HepG2 (cell line): ENCODE measurements around the gene ACER3. TPM values are rescaled to one million over a fixed set of nuclear protein-coding genes. Genes with fewer than 3 reads are reported as not detected.

Experiments
- CAMTA2 ChIP-seq: sonication (generic); formaldehyde crosslinking; IDR thresholded peaks from 2 replicates; pipeline ENCODE4 v1.4.0; 2020; ENCODE audit warnings: mild to moderate bottlenecking, missing genetic modification reagents, borderline replicate concordance
- DZIP1 ChIP-seq: sonication (generic); formaldehyde crosslinking; IDR thresholded peaks from 2 replicates; pipeline ENCODE4 v1.5.0; 2020; ENCODE audit warnings: mild to moderate bottlenecking, missing genetic modification reagents
- EZH2 ChIP-seq: conservative IDR thresholded peaks from 2 replicates; pipeline ENCODE4 v1.6.1; 2012; ENCODE audit warnings: mild to moderate bottlenecking, low read depth, low read length, moderate library complexity
- FOXA3 ChIP-seq: IDR thresholded peaks from 2 replicates; pipeline ENCODE4 v1.6.1; 2016; ENCODE audit warnings: missing genetic modification reagents, missing compliant biosample characterization
- HDAC1 ChIP-seq: sonication (generic); formaldehyde crosslinking; IDR thresholded peaks from 2 replicates; pipeline ENCODE4 v1.5.1; 2020; ENCODE audit warnings: mild to moderate bottlenecking, missing genetic modification reagents
- HNRNPH1 ChIP-seq: fragments of 200-400 bp; formaldehyde crosslinking; optimal IDR thresholded peaks from 2 replicates; pipeline ENCODE3; 2017; ENCODE audit warnings: mild to moderate bottlenecking, low read depth, low read length
- ISL2 ChIP-seq: sonication (generic); formaldehyde crosslinking; IDR thresholded peaks from 2 replicates; pipeline ENCODE4 v1.5.0; 2020; ENCODE audit warnings: missing genetic modification reagents
- KDM4B ChIP-seq: sonication (generic); formaldehyde crosslinking; IDR thresholded peaks from 2 replicates; pipeline ENCODE4 v1.4.0; 2020; ENCODE audit warnings: missing genetic modification reagents
- NCOA5 ChIP-seq: sonication (generic); formaldehyde crosslinking; IDR thresholded peaks from 2 replicates; pipeline ENCODE4 v1.4.0; 2020; ENCODE audit warnings: missing genetic modification reagents
- PAWR ChIP-seq: sonication (generic); formaldehyde crosslinking; IDR thresholded peaks from 2 replicates; pipeline ENCODE4 v1.4.0; 2020; ENCODE audit warnings: missing genetic modification reagents, mild to moderate bottlenecking, borderline replicate concordance
- PTBP1 ChIP-seq: fragments of 200-400 bp; formaldehyde crosslinking; IDR thresholded peaks from 2 replicates; pipeline ENCODE4 v1.6.1; 2018; ENCODE audit warnings: low read length, low read depth; ENCODE audit not compliant: poor library complexity, severe bottlenecking
- SRY ChIP-seq: sonication (generic); formaldehyde crosslinking; IDR thresholded peaks from 2 replicates; pipeline ENCODE4 v1.8.0; 2022; ENCODE audit warnings: mild to moderate bottlenecking, missing genetic modification reagents
- ZNF296 ChIP-seq: sonication (generic); formaldehyde crosslinking; conservative IDR thresholded peaks from 2 replicates; pipeline ENCODE4 v1.5.0; 2020; ENCODE audit warnings: mild to moderate bottlenecking, missing genetic modification reagents
- ZNF432 ChIP-seq: sonication (generic); formaldehyde crosslinking; IDR thresholded peaks from 2 replicates; pipeline ENCODE4 v1.5.0; 2020; ENCODE audit warnings: missing genetic modification reagents, mild to moderate bottlenecking, borderline replicate concordance
- ZNF546 ChIP-seq: sonication (generic); formaldehyde crosslinking; conservative IDR thresholded peaks from 2 replicates; pipeline ENCODE4 v1.8.1; 2023; ENCODE audit warnings: mild to moderate bottlenecking, missing genetic modification reagents
- ZNF761 ChIP-seq: sonication (generic); formaldehyde crosslinking; conservative IDR thresholded peaks from 2 replicates; pipeline ENCODE4 v1.4.0; 2020; ENCODE audit warnings: mild to moderate bottlenecking, missing genetic modification reagents
- ZNF841 ChIP-seq: sonication (generic); formaldehyde crosslinking; IDR thresholded peaks from 2 replicates; pipeline ENCODE4 v1.8.1; 2023; ENCODE audit warnings: missing genetic modification reagents, borderline replicate concordance
- polyA plus RNA-seq, 8 experiments: library from polyadenylated mRNA; depleted of rRNA in 3 of 8; stranded (reverse) in 7 of 8; unstranded in 1 of 8; fragments of >200 nt; fragmentation: Illumina TruSeq in 4 of 8; extraction: Trizol in 4 of 8; gene quantifications; 2 replicates each; pipeline versions ENCODE4 v1.2.1 to v1.2.3, GENCODE V29; 2011 to 2016; ENCODE audit warnings: low read depth in 4 of 8, missing spikeins in 1 of 8, mixed read lengths in 1 of 8; ENCODE audit not compliant: insufficient read depth in 1 of 8
- total RNA-seq, 5 experiments: library from RNA; depleted of rRNA; stranded (reverse); fragments of >200 nt; fragmentation: Illumina TruSeq; extraction: Trizol; gene quantifications; 2 replicates each; pipeline ENCODE4 v1.2.3, GENCODE V29; 2016; ENCODE audit warnings: low read depth in 1 of 5
- TF ChIP-seq, protein P1 (sequence below): sonication (generic); formaldehyde crosslinking; IDR thresholded peaks from 2 replicates; pipeline ENCODE4 v1.5.1; 2020; ENCODE audit warnings: mild to moderate bottlenecking, missing genetic modification reagents, moderate library complexity
- TF ChIP-seq, protein P2 (sequence below), 2 experiments: sonication (generic) in 1 of 2; formaldehyde crosslinking in 1 of 2; IDR thresholded peaks; 2 replicates each; pipeline versions ENCODE4 v1.6.1 to v1.9.0; 2014 to 2022; ENCODE audit warnings: antibody characterized with exemption in 1 of 2, borderline replicate concordance in 1 of 2, inconsistent platforms in 1 of 2, low read depth in 1 of 2, missing genetic modification reagents in 1 of 2

The ACER3 gene
- total and polyA plus RNA-seq, 2 of the 13 experiments (the other 11 are each of a cell fraction or from before 2014, with no cell fraction given) = 6.0 to 9.8 TPM

DNA sequence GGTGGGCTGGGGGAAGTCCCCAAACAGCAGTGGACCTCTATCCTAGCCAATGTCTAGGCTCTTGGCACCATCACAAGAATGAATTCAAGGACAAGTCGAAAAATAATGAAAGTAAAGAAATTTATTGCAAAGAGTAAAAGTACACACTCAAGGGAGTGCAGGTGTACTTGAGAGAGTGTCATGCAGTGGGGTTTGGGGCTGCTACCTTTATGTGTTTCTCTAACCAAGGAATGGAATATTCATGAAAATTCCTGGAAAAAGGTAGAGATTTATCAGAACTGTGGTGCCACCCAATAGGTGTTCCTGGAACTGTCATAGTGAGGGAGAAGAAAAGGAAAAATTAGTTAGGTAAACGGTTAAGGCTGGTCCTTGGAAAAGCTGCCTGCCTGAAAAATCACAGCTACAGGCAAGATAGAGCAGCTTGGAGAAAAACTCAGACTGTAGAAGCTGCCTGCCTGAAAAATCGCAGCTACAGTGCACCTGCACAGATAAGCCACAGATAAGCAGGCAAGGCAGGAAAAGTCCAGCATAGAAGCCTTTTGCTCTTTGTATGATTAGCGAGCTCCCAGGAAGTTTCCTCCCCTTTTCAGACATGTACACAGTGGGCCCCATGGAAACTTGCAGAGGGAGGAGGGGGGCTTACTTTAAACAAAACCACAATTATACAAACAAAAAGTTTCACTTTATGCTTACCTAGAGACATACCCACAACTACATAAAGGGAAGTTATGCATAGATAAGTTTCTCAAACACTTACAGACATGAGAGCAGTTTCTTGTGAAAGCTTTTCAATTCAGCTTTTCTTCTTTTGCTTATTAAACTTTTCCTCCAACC lies 102.1 kb downstream of the ACER3 start (continued):
- TF ChIP-seq DZIP1 (CRISPR knock-in tag) (no peak), PTBP1 (no peak), SRY (CRISPR knock-in tag) (no peak), NCOA5 (CRISPR knock-in tag) (no peak), HDAC1 (CRISPR knock-in tag) (0 out of 2 replicates have a peak, but pooled peaks have one; percentile 25), CAMTA2 (CRISPR knock-in tag) (no peak), EZH2 (no peak), HNRNPH1 (no peak), ZNF546 (no peak), ZNF296 (CRISPR knock-in tag) (no peak), KDM4B (CRISPR knock-in tag) (no peak), ZNF432 (CRISPR knock-in tag) (no peak), ZNF761 (0 out of 2 replicates have a peak, but pooled peaks have one; percentile 27), ZNF841 (CRISPR knock-in tag) (no peak), ISL2 (CRISPR knock-in tag) (peak; percentile 90), FOXA3 (CRISPR knock-in tag) (peak; percentile 88), PAWR (CRISPR knock-in tag) (no peak)
- TF ChIP-seq, protein P1, sequence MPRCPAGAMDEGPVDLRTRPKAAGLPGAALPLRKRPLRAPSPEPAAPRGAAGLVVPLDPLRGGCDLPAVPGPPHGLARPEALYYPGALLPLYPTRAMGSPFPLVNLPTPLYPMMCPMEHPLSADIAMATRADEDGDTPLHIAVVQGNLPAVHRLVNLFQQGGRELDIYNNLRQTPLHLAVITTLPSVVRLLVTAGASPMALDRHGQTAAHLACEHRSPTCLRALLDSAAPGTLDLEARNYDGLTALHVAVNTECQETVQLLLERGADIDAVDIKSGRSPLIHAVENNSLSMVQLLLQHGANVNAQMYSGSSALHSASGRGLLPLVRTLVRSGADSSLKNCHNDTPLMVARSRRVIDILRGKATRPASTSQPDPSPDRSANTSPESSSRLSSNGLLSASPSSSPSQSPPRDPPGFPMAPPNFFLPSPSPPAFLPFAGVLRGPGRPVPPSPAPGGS = no peak
- TF ChIP-seq, protein P2, sequence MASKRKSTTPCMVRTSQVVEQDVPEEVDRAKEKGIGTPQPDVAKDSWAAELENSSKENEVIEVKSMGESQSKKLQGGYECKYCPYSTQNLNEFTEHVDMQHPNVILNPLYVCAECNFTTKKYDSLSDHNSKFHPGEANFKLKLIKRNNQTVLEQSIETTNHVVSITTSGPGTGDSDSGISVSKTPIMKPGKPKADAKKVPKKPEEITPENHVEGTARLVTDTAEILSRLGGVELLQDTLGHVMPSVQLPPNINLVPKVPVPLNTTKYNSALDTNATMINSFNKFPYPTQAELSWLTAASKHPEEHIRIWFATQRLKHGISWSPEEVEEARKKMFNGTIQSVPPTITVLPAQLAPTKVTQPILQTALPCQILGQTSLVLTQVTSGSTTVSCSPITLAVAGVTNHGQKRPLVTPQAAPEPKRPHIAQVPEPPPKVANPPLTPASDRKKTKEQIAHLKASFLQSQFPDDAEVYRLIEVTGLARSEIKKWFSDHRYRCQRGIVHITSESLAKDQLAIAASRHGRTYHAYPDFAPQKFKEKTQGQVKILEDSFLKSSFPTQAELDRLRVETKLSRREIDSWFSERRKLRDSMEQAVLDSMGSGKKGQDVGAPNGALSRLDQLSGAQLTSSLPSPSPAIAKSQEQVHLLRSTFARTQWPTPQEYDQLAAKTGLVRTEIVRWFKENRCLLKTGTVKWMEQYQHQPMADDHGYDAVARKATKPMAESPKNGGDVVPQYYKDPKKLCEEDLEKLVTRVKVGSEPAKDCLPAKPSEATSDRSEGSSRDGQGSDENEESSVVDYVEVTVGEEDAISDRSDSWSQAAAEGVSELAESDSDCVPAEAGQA (IDR thresholded peaks at IDR 0.05; ENCODE audit: low read depth) = no peak
- TF ChIP-seq, protein P2 (CRISPR knock-in tag; IDR thresholded peaks at IDR 0.05; ENCODE audit: borderline replicate concordance) = no peak
